Inflammatory macrophage (primary cell): Measurements from ENCODE around the gene ARGLU1.

Experiments
- DNase-seq, 2 donors: peaks; one replicate each; pipeline ENCODE4 v3.0.0-alpha.2; 2020 to 2022

ARGLU1 gene

DNA sequence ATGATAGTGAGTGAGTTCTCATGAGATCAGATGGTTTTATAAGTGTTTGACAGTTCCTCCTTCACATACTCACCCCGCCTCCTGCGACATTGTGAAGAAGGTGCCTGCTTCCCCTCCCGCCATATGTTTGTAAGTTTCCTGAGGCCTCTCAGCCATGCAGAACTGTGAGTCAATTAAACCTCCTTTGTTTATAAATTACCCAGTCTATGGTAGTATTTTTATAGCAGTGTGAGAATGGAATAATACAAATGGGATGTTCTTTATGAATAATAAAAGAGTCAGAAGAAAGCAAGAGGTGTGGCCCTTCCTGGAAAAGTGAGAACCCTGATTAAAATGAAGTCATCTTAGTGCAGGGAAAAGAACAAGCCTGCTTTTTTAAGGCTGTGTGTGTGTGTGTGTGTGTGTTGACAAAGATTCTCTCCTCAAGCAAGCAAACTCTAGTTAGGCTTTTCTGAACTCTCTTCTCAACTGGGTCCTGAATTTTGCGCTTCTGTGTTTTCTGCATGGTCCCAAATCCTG, 18.8 kb upstream of the ARGLU1 start:
- no peak for DNase-seq

DNA sequence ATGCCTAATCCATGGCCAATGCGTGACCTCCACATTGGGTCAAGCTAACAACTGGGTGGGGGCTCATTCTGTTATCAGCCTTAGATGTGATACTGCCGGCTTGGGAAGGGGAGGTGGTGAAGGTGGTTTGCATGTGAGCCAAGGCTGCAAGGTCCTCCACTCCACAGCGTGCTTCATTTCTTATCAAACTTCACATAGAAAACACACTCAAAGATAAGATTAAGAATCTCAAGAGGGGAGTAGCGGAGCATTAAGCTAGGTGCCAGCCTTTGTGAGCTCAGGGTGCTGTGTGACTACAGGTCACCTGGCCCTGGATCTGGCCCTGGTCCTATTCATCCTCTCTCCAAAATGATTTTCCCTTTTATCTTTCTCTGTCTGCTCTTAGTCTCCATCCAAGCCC, 13.3 kb upstream of the ARGLU1 start:
- no peak for DNase-seq

DNA sequence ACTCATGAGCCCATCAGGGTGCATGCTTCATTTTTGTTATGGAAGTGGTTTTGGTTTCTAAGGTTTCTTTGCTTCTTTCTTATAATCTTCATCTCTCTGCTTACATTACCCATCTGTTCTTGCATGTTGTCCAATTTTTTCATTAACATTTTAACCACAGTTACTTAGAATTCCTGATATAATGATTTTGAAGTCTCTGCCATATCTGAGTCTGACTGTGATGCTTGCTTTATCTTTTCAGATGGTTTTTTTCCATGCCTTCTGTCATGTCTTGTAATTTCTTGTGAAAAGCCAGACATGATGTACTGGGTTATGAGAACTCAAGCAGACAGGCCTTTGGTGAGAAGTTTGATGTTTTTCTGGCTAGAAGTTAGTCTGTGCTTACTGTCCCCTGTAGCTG, 8.0 kb upstream of the ARGLU1 start:
- no peak for DNase-seq

DNA sequence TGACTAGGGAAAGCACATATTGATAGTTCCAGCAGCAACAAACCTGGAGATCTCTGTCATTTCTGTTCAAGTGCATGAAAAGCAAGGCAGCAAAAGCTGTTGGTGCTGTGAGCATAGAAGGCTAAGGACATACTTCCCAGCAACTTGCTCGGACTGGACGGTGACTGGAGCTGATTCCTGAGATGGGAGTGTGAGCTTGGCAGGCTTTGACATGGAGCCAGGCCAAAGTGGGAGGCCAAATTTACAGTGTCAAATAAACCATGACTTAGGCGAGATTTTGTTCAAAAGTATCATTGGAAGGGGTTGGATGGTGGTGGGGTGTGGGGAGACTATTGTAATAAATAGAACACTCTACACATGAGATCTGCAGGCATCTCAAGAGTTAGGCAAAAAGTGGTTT, 5.9 kb upstream of the ARGLU1 start:
- no peak for DNase-seq

DNA sequence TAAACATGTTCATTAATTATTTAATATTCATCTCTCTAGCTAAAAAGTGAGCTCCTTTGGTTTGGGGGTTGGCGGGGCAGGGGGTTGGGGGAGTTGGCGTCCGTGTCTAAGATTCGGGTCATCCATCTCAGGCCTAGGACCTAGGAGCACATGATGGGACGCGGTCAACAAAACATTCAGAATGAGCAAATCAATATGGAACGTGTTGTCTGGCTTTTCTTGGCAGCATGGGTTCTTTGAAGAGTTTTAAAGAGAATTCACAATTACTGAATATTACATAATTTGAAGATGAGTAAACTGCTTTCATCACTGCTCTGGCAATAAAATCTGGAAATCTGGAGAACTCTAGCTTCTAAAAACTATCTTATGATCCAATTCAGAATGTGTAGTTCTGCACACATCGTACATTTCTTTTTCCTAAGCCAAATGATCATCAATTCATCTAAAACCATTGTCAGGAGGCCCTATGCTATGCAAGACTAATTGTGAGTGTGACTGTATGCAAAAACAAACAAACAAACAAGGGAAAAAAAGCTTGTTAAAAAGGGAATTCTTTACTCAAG, 5.4 kb upstream of the ARGLU1 start:
- DNase-seq: no peak

DNA sequence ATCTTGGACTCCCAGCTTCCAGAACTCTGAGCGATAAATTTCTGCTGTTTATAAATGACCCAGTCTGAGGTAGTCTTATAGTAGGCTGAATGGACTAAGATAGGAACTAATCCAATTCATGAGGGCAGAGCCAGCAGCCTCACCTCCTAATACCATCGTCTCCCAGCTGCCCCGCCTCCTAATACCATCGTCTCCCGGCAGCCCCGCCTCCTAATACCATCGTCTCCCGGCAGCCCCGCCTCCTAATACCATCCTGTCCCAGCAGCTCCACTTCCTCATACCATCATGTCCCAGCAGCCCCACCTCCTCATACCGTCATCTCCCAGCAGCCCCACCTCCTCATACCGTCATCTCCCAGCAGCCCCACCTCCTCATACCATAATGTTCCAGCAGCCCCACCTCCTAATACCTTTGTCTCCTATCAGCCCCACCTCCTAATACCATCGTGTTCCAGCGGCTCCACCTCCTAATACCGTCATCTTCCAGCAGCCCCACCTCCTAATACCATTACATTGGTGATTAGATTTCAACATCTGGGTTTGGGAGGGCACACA, 2.4 kb upstream of the ARGLU1 start:
- DNase-seq: peak; percentile 14 to 45

DNA sequence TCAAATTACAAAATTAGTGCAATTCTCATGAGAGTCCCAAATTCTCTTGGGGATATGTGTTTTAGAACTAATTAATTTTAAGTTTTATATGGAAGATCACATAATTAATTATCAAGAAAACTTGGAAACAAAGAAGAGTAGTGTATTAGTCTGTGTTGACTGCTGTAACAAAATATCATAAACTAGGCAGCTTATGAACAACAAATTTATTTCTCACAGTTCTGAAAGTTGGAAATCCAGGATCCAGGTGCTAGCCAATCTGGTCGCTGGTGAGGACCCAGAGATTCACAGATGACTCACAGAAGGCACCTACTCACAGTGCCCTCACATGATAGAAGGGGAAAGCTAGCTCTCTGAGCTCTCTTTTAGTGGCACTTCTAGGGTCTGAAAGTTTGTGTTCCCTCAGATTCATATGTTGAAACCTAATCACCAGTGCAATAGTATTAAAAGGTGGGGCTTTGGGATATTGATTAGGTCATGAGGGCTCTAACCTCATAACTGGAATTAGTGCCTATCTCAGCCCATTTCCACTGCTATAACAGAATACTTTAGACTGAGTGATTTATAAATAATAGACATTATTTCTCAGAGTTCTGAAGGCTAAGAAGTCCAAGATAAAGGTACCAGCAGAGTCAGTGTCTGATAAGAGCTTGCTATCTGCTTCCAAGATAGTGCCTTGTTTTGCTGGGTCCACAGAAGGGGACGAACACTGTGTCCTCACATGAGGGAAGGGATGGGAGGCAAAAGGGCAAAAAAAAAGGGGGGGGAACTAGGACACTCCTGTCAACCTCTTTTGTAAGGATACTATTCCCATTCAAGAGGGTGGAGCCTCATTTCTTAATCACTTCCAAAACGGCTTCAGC, 1.5 kb upstream of the ARGLU1 start:
- no peak for DNase-seq

DNA sequence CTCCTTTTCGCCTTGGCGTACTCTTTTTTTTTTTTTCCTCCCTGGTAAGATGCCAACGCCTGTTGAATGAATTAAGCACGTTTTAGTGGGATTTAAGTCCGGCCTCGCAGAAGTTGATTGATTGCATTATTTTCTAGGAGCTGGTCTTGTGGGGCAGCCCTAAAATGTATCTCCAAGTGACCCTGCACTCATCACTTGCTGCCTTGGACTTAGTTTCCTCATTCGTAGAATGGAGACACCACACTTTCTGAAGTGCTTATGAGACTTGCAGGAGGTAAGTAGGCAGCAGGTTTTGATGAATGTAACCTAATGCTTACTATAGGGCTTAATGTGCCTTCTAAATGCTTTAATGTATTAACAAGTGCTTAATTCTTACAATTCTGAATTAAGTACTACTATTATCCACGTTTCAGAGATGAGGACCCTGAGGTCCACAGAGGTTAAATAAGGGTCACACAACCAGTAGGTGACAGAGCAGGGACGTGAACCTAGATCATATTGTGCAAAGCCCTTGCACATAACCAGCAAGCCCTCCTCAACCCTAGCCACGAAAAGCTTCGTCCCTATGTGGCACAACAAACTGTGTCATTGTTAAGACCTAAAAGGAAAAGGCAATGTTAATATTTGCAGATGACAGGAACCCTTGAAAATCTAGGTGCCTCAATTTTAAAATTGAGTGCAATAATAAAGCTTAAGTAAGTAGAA, 514 bp upstream of the ARGLU1 start:
- no peak for DNase-seq

DNA sequence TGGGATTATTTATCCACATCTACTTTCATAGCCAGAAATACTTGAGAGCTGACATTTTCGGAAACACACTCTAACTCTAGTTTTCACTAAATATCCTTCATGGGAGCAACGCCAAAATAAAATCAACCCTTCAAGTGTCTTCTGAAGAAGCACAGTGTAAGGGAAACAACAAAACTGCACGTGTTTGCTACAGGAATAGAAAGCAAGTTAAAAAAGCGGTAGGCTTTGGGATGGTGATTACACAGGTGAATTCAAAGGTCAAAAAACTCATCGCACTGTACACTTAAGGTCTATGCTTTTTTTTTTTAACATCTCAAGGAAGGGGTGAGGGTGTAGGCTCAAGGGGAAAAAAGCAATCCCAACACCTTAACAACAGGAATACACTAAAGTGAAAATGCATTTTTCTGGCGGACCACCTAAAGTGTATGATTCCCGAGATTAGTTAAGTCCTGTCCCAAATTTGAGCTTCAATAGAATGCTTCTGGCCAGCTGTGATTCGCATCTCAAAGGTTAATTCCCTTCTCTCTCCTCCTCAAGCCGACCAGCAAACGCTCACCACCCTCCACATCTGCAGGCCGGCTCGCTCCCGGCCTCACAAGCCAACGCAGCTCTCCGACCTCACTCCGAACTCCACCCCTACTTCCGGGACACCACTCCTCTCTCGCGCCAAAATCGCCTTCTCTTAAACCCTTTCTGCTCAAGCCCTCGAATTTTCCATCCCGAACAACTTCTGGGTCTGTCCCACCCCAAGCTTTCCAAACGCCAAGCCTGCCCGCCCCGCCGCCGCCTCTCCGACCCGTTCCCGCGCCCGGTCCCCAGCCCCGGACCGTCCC, 1.1 kb downstream of the ARGLU1 start:
- DNase-seq: peak; percentile 44 to 53

DNA sequence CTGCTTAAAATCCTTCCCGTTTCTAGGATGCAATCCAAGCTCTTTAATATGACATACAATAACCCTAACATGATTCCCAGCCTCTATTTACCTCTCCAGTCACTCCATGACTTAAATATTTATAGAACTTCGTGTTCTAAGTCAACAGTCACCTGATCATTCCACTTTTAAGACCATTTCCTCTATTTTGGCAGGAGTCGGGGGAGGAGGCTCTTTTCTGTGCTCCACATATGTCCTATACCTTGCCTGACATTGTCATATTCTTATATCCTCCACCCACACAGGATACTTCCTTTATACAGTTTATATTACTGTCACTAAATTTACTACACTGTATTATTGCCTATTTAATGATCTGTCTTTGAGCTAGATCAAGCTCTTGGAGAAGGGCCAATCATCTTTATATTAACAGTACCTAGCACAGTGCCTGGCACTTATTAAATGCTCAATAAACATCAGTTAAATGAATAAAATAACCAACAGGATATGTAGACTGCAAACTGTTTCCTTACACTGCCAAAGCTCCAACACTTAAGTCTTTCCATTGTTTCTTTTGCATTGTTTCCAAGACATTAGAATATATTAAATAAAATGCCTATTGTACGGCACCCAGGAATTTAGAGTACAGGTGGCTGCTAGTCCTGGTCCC, 2.7 kb downstream of the ARGLU1 start:
- DNase-seq: peak; percentile 37 to 45

DNA sequence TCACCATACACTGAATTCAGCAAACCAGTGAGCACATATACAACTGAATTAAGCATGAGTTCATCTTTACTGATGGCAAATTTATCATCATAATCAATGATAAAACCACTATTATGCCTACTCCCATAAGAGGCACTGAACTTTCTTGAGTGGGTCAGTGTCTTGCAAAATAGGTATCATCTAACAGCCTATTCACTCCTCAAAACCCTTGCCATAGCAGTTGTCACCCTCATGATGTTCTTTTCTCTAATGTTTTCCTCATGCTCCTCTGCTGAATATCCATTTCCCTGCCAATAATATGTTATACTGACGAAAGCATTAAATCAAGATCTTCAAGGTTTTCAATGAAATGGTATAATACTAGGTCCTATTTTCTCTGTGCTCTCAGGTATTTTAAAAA, 5.6 kb downstream of the ARGLU1 start:
- DNase-seq: no peak

DNA sequence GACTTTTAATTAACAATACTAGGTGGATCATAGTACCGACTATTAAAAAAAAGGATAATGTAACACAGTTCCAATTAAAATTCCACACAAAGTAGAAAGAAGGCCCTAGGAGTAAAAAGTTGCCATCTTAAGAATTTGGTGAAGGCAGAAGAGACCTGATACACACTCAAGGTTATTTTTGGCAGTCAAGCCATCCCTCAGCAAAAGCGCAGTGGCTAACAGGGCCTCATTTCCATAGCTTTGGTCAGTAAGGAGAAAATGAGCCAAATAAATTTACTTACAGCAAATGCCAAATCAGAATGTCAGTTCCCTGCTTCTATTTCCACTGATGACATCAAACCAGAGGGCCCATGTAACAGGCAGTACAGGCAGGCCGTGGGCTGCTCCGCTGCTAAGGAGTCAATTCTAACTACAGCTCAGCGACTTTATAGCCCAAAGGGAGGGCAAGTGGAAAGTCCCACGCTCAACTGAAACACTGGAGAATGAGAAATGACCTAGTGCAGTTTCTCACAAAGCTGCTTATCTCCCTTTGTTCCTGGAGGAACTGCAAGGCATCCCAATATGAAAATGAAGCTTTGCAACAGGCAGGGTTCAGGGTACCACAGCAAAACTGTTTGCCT, 6.3 kb downstream of the ARGLU1 start:
- peak; percentile 25 to 67 for DNase-seq

DNA sequence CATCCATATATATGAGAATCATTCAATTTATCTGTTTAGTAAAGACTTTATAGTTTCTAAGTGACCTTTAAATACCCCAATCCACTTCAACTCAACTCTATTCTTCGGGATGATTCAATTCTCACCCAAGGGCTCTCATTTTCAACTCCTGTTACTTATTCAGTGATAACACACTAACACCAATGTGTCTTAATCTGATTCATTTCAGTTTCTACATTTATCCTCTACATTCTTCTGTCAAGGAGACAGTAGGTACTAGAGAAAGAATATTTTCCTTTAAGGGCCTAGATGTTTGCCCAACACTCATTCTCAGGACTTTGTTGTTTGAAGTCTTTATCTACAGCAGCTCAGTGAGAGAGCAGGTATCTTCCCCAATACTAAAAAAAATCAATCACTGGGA, 7.1 kb downstream of the ARGLU1 start:
- DNase-seq: no peak

DNA sequence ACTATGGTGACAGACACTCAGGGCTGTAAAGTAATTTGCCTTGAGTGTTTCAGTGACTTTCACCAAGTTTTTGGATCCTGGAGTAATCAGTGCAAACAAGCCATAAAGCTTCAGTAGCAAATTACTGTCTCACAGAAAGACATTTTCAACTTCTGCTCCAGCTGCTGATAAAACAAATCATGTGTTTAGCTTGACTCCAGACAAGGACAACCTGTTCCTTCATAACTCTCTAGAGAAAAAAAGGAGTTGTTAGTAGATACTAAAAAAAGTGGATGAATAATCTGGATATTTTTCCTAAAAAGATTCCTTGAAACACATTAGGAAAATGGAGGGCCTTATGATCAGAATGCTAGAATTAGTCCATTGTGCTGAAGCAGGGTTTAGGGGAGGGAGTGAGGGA, 9.4 kb downstream of the ARGLU1 start:
- no peak for DNase-seq

DNA sequence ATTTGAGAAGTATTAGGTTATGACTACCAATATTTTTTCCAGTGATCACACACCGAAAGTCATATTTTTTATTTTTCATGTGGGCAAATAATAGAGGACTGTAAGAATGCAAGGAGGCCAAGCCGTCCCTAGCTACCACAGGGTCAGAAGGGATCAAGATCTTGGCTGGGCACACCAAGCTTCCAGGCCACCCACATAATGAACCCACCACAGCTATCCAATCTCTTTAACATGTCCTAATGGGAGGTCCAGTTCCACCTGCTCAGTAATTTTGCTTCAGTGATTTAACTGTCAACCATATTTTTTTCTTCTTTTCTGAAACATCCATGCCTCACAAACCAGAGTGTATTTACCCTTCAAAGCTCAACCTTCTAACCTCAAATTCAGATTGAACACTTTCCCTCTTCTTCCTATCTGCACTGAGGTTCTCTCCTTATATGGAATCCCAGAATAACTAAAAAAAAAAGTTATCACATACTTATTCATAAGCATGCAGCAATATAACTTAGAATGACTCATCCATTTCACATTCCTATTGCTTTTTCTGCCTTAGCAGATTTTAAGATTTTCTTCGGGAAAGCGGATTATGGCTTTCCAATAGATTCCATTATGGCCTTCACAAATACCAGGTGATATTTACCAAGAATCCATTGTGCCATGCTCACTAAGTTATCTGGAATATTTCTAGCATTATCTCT, 12.2 kb downstream of the ARGLU1 start:
- DNase-seq: no peak

DNA sequence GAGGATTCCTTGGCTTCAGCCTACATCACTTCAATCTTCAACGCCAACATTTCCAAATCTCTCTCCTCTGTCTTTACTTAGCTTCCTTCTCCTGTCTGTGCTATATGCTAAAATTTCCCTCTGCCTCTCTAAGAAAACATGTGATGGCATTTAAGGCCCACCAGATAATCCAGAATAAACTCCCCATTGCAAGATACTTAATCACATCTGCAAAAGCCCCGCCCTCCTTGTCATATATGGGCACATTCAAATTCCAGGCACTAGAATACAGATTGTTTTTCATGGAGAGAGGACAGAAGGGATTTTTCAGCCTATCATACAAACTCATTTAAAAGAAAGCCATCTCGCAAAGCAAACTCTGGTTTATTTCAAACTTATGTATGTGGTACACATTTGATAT, 16.2 kb downstream of the ARGLU1 start:
- no peak for DNase-seq

DNA sequence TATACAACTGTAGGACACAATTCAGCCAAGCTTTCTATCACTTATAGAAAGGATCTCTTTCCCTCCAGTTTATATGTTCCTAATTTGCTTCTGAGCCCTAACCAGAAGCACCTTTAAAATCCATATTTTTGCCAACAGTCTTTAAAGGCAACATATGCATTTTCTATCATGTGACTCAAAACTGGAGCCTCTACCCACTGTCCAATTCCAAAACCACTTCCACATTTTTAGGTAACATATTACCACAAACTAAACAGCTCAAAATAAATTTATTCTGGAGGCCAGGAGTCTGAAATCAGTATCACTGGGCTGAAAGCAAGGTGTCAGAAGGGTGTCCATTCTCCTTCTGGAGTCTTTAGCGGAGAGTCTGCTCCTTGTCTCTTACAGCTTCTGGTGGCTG, 16.6 kb downstream of the ARGLU1 start:
- DNase-seq: peak; percentile 27 to 32

DNA sequence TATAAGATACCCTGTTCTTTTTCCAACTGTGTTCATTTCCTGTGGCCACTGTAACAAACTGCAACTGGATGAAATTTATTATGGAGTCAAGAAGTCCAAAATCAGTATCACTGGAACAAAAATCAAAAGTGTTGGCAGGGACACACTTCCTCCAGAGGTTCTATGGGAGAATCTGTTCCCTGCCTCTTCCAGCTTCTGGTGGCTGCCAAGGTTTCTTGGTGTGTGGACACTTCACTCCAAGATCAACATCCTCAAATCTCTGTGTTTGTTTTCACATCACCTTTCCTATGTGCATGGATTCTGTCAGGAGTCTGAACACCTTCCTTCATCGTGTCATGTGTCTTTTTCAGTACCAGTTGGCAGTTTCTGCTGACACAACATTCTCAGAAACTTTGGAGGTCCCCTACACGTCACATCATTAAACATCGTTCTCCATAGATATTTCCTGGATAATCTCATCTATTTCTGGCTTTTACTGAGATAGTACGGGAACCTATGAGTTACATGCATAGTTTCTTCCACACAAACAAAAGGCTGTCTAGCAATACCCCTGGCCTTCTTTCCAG, 17.3 kb downstream of the ARGLU1 start:
- DNase-seq: no peak

DNA sequence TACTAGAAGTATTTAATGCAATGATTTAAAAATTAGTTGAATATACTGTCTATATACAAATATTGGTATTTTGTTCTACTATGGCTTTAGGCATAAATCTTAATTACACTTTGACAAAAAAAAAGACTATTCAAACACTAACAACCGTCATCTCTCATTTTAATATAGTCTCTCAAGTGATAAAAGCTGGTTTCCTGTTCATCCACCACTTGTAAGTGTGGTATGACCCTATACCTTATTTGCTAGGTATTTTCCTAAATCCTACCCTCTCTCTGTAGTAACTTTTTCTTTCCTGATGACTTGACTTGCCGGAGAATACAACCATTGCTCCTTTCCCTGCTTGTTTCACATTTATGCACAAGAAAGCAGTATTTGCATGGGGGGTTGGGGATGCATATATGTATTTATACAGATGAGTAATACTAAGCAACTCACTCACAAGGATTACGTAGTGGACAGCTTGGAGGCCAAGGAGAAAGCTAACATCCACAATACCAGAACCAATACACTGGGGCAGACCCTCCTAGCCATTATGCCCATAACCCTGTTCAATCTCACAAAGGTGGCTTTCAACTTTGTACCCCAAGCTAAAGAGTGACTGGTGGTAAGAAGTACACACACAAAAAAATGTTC, 19.8 kb downstream of the ARGLU1 start:
- no peak for DNase-seq

DNA sequence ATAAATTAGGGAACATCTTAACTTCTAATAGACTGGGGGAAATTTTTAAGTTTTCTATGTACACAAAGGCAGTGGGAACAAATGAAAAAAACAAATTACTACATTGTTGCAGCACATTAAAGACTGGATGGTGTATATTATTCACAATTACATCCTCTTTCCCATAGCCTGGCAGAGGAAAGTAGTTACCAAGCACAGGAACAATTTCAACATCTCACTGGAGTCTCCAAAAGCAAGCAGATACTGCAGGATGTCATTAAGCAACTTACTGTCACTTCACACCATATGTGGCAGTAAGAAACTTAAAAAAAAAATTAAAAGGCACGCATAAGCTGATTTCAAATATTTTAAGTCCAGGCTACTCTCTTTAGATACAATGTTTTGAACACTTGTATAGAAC, 26.1 kb downstream of the ARGLU1 start:
- DNase-seq: peak; percentile 14 to 40
